Measurements from ENCODE around the gene KLHL22.
A peak's percentile ranks its signal among the peaks of the same experiment; 100 is the strongest.
"Not testable (repeated sequence)": the region's sequence is repeated elsewhere in the genome, so short reads cannot be mapped to it uniquely, and the experiment has no call there.

KLHL22 gene, protein sequence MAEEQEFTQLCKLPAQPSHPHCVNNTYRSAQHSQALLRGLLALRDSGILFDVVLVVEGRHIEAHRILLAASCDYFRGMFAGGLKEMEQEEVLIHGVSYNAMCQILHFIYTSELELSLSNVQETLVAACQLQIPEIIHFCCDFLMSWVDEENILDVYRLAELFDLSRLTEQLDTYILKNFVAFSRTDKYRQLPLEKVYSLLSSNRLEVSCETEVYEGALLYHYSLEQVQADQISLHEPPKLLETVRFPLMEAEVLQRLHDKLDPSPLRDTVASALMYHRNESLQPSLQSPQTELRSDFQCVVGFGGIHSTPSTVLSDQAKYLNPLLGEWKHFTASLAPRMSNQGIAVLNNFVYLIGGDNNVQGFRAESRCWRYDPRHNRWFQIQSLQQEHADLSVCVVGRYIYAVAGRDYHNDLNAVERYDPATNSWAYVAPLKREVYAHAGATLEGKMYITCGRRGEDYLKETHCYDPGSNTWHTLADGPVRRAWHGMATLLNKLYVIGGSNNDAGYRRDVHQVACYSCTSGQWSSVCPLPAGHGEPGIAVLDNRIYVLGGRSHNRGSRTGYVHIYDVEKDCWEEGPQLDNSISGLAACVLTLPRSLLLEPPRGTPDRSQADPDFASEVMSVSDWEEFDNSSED

DNA sequence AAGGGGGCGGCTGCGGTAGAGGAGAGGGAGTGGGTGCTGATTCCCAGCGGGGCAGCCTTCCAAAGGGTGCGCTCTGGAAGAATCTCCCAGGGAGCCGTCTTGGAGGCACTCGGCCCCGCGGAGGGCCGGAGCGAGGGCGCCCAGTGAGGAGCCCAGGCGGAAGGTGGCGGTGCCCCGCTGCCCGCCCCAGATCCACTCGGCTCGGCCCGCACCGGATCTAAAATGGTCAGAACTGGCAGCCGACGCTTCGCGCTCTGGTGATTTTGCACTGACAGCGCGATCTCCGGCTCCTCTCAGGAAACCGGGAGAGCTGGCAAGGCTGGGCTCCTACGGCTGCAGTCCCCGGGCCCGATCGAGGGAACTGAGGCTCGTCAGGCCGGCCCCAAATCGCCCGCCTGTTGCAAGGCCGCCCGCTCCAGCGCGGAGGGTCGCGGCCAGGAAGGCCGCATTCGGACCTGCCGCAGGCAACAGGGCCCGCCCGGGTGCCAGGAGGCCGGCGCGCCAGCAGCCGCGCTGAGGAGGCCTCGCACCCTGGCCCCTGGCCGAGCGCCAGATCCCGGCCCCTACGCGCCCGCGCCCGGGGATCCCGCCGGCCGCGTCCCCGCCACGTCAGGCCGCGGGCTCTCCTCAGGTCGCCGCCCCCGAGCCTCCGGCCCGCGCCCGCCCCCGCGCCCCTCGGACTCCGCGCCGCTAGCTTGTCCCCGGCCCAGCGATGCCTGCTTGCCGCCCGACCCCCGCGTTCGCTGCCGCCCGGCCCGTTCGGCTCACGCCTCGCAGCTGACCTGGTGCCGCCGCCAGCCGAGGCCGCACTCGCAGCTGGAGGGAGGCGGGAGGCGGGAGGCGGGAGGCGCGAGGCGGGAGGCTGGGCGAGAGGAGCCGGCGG, at the start of gene KLHL22:
TSS of gene KLHL22 (minus strand) at position 818 of the 883 bp plus-strand sequence. CDS start 6,584 bp downstream, outside the sequence.
- peaks cover 11% of the 10 kb centered on the region for H3K4me1 ChIP-seq (ENCODE audit: control insufficient read depth, insufficient read depth, low read length)
- peak within 1 kb of the TSS; percentile 85 for H3K4me3 ChIP-seq (ENCODE audit: low read length)
- no peaks in the 10 kb centered on the region for H3K9me3 ChIP-seq (ENCODE audit: control insufficient read depth, low read length)
- no peaks in the 10 kb centered on the region for H3K27me3 ChIP-seq (replicated peaks; ENCODE audit: control insufficient read depth, insufficient read depth, low read length)
- peak within 1 kb of the TSS; percentile 93 for H3K9ac ChIP-seq (ENCODE audit: low read length)
- peak; percentile 70 for DNase-seq (ENCODE audit: low read depth)
- H3K36me3 ChIP-seq (ENCODE audit: control insufficient read depth, insufficient read depth, low read length, severe bottlenecking), result no peaks in the 10 kb centered on the region

DNA sequence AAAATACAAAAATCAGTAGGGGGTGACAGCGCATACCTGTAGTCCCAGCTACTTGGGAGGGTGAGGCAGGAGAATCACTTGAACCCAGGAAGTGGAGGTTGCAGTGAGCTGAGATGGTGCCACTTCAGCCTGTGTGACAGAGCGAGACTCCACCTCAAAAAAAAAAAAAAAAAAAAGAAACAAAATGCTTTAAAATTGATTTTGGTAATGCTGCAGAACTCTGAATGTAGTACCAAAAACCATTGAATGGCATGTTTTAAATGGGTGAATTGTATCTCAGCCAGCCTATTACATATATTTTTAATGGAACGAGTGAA, 49.7 kb upstream of the KLHL22 start:
- not testable (repeated sequence) for H3K9ac ChIP-seq (ENCODE audit: low read length); H3K4me3 ChIP-seq (ENCODE audit: low read length); DNase-seq (ENCODE audit: low read depth); H3K27me3 ChIP-seq (replicated peaks; ENCODE audit: control insufficient read depth, insufficient read depth, low read length); H3K9me3 ChIP-seq (ENCODE audit: control insufficient read depth, low read length)
- Histone ChIP-seq H3K36me3 (ENCODE audit: control insufficient read depth, insufficient read depth, low read length, severe bottlenecking) (peaks cover 36% of the 10 kb centered on the region), H3K4me1 (ENCODE audit: control insufficient read depth, insufficient read depth, low read length) (peaks cover 35% of the 10 kb centered on the region)

DNA sequence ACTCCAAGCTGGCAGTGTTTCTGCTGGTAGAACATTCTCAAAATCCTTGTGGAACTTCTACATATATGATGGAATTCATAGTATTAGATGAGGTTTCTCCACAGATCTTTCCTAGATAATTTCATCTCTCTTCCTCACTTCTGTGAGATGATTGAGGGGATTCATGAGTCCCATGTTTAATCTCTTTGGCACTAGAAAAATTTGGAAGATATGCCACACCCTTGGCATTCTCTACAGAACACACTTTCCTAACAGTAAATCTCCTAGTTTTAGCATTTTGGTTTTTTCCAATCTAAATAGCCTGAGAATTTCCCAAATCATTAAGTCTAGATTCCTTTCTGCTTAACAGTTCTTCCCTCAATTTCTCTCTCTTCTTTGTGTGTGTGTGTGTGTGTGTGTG, 47.1 kb upstream of the KLHL22 start:
- Histone ChIP-seq H3K36me3 (ENCODE audit: control insufficient read depth, insufficient read depth, low read length, severe bottlenecking) (peaks cover 58% of the 10 kb centered on the region), H3K9ac (ENCODE audit: low read length) (no peak overlapping the region), H3K4me1 (ENCODE audit: control insufficient read depth, insufficient read depth, low read length) (peaks cover 24% of the 10 kb centered on the region), H3K9me3 (ENCODE audit: control insufficient read depth, low read length) (no peaks in the 10 kb centered on the region), H3K4me3 (ENCODE audit: low read length) (no peak overlapping the region), H3K27me3 (replicated peaks; ENCODE audit: control insufficient read depth, insufficient read depth, low read length) (no peaks in the 10 kb centered on the region)
- no peak for DNase-seq (ENCODE audit: low read depth)

DNA sequence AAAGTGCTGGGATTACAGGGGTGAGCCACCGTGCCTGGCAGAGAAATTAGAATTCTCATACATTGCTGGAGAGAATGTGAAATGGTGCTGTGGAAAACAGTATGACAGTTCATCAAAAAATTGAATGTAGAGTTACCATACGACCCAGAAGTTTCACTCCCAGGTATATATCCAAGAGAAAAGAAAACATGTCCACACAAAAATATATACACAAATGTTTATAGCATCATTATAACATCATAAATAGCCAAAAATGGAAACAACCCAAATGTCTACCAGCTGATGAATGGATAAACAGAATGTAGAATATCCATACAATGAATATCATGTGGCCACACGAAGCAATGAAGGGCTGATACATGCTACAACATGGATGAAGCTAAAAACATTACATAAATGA, 46.5 kb upstream of the KLHL22 start:
- Histone ChIP-seq H3K9me3 (ENCODE audit: control insufficient read depth, low read length) (no peaks in the 10 kb centered on the region), H3K27me3 (replicated peaks; ENCODE audit: control insufficient read depth, insufficient read depth, low read length) (no peaks in the 10 kb centered on the region), H3K36me3 (ENCODE audit: control insufficient read depth, insufficient read depth, low read length, severe bottlenecking) (peaks cover 65% of the 10 kb centered on the region), H3K9ac (ENCODE audit: low read length) (no peak overlapping the region), H3K4me3 (ENCODE audit: low read length) (no peak overlapping the region), H3K4me1 (ENCODE audit: control insufficient read depth, insufficient read depth, low read length) (peaks cover 27% of the 10 kb centered on the region)
- DNase-seq (ENCODE audit: low read depth), result no peak

DNA sequence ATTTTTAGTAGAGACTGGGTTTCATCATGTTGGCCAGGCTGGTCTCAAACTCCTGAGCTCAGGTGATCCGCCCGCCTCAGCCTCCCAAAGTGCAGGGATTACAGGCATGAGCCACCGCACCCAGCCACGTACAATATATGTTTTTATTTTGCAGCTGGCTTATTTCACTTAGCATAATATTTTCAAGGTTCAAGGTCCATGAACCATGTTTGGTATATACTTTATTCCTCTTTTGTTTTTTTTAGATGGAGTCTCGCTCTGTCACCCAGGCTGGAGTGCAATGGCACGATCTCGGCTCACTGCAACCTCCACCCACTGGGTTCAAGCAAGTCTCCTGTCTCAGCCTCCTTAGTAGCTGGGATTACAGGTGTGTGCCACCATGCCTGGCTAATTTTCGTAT, 43.3 kb upstream of the KLHL22 start:
- H3K9ac ChIP-seq (ENCODE audit: low read length); H3K27me3 ChIP-seq (replicated peaks; ENCODE audit: control insufficient read depth, insufficient read depth, low read length); H3K4me3 ChIP-seq (ENCODE audit: low read length); H3K9me3 ChIP-seq (ENCODE audit: control insufficient read depth, low read length); DNase-seq (ENCODE audit: low read depth): not testable (repeated sequence)
- H3K4me1 ChIP-seq (ENCODE audit: control insufficient read depth, insufficient read depth, low read length), result peaks cover 19% of the 10 kb centered on the region
- H3K36me3 ChIP-seq (ENCODE audit: control insufficient read depth, insufficient read depth, low read length, severe bottlenecking), result peaks cover 53% of the 10 kb centered on the region

DNA sequence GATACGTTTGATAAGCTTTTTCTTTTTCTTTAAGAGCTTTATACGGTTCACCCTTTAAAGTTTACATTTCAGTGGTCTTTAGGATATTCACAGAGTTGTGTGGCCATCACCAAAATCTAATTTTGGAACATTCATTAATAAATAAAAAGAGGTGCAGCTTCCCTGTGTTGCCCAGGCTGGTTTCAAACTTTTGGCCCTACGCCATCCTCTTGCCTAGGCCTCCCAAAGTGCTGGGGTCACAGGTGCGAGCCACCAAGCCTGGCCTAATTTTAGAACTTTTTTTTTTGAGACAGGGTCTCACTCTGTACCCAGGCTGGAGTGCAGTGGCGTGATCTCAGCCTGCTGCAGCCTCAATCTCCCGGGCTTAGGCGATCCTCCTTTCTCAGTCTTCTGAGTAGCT, 42.4 kb upstream of the KLHL22 start:
- DNase-seq (ENCODE audit: low read depth), result no peak
- peaks cover 51% of the 10 kb centered on the region for H3K36me3 ChIP-seq (ENCODE audit: control insufficient read depth, insufficient read depth, low read length, severe bottlenecking)

DNA sequence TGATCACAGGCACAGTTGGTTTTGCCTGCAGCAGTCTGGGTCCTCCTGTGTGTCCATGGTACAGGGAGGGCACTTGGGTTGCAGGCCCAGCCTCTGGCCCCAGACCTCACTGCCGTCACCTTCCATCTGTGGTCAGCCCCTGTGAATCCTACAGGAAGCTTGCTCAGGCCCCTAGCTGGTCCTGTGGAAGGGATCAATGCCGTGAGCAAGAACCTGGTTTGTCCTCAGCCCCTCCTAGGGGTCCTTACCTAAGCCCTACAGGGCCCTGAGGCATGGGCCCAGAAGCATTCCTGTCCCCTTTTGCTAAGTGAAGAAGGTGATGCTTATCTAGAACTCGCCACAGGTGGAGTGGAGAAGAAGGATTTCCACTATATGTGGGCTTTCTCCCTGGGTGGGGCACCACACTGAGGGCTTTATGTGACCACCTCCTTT, 41.7 kb upstream of the KLHL22 start:
- no peak for DNase-seq (ENCODE audit: low read depth)
- no peak overlapping the region for H3K9ac ChIP-seq (ENCODE audit: low read length)
- no peak overlapping the region for H3K4me3 ChIP-seq (ENCODE audit: low read length)
- H3K27me3 ChIP-seq (replicated peaks; ENCODE audit: control insufficient read depth, insufficient read depth, low read length), result no peaks in the 10 kb centered on the region
- no peaks in the 10 kb centered on the region for H3K9me3 ChIP-seq (ENCODE audit: control insufficient read depth, low read length)
- H3K4me1 ChIP-seq (ENCODE audit: control insufficient read depth, insufficient read depth, low read length), result peaks cover 29% of the 10 kb centered on the region
- peaks cover 46% of the 10 kb centered on the region for H3K36me3 ChIP-seq (ENCODE audit: control insufficient read depth, insufficient read depth, low read length, severe bottlenecking)

More for the DNA sequence above, 42.4 kb upstream of the KLHL22 start:
- H3K4me1 ChIP-seq (ENCODE audit: control insufficient read depth, insufficient read depth, low read length), result peaks cover 23% of the 10 kb centered on the region
- no peaks in the 10 kb centered on the region for H3K9me3 ChIP-seq (ENCODE audit: control insufficient read depth, low read length)
- H3K27me3 ChIP-seq (replicated peaks; ENCODE audit: control insufficient read depth, insufficient read depth, low read length), result no peaks in the 10 kb centered on the region
- H3K4me3 ChIP-seq (ENCODE audit: low read length), result no peak overlapping the region
- no peak overlapping the region for H3K9ac ChIP-seq (ENCODE audit: low read length)

DNA sequence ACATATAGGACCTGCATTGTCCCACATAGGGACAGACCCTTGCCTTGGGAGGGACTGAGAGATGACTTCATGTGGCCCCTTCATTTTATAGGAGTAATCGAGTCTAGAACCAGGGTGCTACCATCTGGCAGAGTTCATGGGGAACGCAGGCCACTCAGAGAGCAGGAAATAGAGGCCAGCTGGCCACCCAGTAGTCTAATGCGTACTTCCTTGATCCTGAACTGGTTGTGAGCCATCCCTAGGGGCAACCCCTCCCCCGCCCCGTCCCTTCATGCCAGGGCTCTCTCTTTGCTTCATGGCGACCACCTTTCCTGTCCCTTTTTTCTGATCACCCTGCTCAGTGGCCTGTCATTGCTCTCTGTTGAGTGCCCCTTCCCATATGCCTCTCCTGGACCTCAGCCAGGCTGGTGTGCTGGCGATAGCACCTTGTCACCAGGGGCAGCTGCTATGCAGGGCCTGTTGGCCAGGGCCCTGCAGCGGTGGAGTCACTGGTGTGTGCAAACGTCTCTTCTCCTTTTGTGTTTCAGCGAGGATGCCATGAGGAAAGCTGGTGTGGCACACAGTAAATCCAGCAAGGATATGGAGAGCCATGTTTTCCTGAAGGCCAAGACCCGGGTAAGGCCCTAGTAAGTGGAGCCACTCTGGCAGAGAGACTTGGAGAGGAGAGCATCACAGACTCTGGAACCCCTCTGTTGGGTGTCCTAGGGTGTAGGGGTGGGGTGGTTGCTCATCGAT, 41.2 kb upstream of the KLHL22 start:
- Histone ChIP-seq H3K4me1 (ENCODE audit: control insufficient read depth, insufficient read depth, low read length) (peaks cover 35% of the 10 kb centered on the region), H3K36me3 (ENCODE audit: control insufficient read depth, insufficient read depth, low read length, severe bottlenecking) (peaks cover 40% of the 10 kb centered on the region), H3K9ac (ENCODE audit: low read length) (no peak overlapping the region), H3K27me3 (replicated peaks; ENCODE audit: control insufficient read depth, insufficient read depth, low read length) (no peaks in the 10 kb centered on the region), H3K4me3 (ENCODE audit: low read length) (no peak overlapping the region), H3K9me3 (ENCODE audit: control insufficient read depth, low read length) (no peaks in the 10 kb centered on the region)
- no peak for DNase-seq (ENCODE audit: low read depth)

DNA sequence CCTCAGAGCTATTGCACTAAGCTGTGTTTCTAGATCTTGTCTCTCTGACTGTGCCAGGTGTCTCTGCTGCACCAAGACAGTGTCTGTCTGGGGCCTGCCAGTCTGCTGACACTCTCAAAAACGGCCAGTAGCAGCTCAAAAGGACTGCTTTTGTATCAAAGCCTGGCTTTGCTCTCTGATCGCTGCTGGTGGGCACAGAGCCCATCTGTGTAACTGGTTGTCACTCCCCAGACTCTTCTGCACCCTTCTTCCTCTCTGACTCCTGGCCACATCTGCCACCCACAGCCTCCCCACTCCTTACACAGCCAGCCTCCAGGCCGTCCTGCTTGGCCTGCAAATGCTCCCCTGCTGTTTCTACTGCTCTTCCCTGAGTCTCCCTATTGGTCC, 38.3 kb upstream of the KLHL22 start:
- Histone ChIP-seq H3K4me1 (ENCODE audit: control insufficient read depth, insufficient read depth, low read length) (peaks cover 54% of the 10 kb centered on the region), H3K9me3 (ENCODE audit: control insufficient read depth, low read length) (no peaks in the 10 kb centered on the region), H3K9ac (ENCODE audit: low read length) (peak overlapping the region; percentile 10), H3K36me3 (ENCODE audit: control insufficient read depth, insufficient read depth, low read length, severe bottlenecking) (peaks cover 22% of the 10 kb centered on the region), H3K27me3 (replicated peaks; ENCODE audit: control insufficient read depth, insufficient read depth, low read length) (no peaks in the 10 kb centered on the region), H3K4me3 (ENCODE audit: low read length) (no peak overlapping the region)
- DNase-seq (ENCODE audit: low read depth), result no peak

DNA sequence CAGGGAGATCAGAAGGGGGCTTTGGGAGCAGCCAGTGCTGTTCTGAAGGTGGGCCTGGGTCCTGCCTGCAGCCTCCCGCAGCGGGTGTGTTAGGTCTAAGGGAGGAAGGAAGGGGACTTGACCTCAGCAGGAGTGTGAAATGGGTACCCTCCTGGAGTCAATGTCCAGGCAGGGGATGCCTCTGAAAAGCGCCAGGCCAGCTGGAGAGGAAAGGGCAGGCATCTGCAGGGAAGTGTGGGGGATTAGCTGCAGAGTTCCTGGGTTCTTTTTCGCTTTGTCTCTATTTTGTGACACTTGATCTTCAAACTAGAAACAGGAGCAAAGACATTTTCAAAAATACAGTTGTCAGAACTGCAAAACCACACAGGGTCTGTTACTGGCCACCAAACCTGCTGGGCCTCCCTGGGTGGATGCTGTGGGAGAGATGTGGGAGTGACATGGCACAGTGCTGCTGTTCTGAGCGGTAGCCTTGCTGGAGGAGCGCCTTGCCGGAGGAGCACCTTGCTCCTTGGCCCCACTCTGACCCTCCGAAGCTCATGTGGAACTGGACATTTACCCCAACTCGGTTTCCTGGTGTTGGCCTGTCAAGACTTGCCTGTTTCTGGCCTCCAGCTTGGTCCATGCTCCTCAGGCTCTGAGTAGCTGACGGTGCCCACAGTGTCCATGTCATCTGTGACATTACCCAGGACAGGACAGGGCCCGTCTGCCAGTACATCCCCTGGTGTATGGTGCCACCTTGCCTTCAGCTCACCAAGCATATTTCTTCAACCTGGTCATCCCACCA, 37.7 kb upstream of the KLHL22 start:
- H3K4me3 ChIP-seq (ENCODE audit: low read length), result no peak overlapping the region
- H3K4me1 ChIP-seq (ENCODE audit: control insufficient read depth, insufficient read depth, low read length), result peaks cover 54% of the 10 kb centered on the region
- H3K9ac ChIP-seq (ENCODE audit: low read length), result peak overlapping the region; percentile 81
- DNase-seq (ENCODE audit: low read depth), result no peak
- peaks cover 22% of the 10 kb centered on the region for H3K36me3 ChIP-seq (ENCODE audit: control insufficient read depth, insufficient read depth, low read length, severe bottlenecking)
- H3K9me3 ChIP-seq (ENCODE audit: control insufficient read depth, low read length), result no peaks in the 10 kb centered on the region
- H3K27me3 ChIP-seq (replicated peaks; ENCODE audit: control insufficient read depth, insufficient read depth, low read length), result no peaks in the 10 kb centered on the region

Measured in adipocyte (in vitro differentiated cells).